T-helper 1 cell (primary cell): ENCODE measurements around the gene PCDH9.

Experiments
- DNase-seq, 5 donors: peaks; one replicate each; pipeline ENCODE4 v3.0.0-alpha.2; 2012 to 2020

The PCDH9 gene

DNA sequence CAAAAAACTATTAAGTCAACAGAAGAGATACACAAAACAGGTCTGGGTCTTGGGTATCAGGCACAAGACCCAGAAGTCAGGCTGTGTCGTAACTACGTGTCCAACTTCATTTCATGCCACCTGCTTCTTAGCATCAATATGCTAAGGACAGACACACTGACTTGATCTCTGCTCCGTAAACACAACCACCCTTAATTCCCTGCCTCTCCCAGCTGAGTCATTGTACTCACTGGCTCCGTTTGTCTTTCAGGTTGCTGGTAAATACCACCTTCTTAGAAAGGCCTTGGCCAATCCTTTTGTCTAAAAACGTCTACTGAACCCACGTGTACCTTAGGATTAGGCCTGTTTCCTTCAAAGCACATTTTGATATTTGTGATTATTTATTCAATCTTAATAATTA lies 726.2 kb downstream of the PCDH9 start:
- DNase-seq = no peak

DNA sequence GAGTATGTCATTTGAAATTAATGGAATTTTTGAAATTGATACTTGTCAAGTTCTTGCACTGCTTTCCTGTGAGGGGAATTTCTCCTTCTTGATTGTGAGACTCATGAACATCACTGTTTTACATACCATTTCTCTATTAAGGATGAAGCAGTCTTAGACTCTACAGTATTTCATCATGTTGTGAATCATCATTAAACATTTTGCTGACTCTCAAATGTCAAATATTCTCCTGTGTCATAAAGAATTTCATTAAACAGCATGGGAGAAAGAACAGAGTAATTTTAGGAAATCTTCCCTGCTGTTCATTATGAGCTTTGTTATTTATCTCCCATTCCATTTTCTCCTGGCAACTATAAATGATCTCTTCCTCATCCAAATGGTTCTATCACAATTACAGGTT lies 729.0 kb downstream of the PCDH9 start:
- DNase-seq = no peak

DNA sequence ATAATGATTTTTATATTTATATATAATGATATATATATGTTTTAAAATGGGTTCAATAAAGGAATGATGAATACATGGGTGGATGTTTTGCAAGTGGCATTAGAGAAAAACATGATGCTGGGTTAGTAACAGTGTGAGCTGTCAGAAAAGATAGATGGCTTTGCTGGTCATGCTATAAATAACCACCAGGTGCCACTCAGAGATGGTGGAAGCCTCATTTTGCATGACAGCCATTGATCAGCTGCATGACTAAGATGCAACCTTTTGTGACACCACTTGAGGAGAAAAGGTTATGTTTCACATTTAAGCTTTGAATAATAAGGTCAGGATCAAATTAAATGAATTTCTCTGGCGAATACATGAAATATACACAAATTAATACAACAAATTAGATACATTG lies 737.7 kb downstream of the PCDH9 start:
- no peak for DNase-seq

DNA sequence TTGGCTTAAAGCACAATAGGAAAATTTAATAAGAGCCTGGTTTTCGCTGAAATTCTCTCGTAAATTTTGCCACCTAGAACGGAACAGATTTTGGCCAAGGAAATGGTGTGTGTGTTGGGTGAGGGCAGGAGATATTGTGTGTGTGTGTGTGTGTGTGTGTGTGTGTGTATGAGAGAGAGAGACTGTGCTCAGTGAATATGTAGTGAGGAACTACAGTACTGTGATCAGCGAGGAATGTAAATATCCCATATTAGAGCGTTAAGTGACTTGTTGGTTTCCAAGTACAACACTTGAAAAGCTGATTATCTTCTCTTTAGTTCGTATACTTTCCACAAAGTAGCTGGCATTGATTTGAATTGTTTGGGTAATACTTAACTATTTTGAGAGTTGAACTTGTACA lies 738.9 kb downstream of the PCDH9 start:
- DNase-seq = no peak

DNA sequence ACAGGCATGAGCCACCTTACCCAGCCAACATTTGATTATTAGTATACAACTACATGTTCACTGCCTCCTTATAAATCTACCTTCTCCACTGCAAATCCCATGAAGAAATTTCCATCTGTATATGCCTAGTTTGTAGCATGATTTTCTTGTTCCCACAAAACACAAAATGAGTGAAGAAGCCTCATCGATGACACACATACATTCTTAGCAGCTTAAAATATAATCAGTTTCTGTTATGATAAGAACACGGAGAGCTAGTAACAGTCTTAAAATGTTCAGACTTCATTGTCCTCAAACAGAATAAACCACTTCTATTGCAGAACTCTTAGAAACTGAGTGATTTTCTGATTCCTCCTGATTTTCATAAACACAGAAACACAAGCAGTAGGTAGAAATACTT lies 740.5 kb downstream of the PCDH9 start:
- DNase-seq = no peak

DNA sequence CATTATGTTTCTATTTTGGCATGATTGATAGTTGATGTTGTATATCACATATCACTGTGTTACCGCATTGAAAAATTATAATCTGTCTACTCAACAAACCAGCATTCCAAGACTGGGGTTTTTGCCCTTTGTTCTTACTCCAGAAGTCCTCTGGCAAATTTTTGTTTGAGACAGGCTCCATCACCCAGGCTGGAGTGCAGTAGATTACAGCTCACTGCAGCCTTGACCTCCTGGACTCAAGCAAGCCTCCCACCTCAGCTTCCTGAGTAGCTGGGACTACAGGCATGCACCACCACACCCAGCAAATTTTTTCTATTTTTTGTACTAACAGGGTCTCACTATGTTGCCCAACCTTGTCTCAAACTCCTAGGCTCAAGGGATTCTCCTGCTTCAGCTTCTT lies 741.0 kb downstream of the PCDH9 start:
- no peak for DNase-seq

DNA sequence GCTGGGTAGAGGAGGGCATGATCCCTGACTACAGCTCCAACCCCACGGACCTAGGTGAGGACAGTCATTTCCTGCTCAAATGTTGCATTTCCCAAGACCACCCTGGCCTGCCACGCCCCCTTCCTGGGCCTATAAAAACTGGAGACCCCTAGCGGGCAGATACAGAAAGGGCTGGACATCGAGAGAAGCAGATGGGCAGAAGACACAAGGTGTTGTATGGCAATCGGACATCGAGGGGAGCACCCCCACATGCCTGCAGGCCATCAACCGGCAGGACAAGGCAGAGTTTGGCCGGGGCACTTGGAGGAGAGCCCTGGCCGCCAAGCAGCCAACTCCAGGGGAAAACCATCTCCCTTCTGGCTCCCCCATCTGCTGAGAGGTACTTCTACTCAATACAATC lies 746.4 kb downstream of the PCDH9 start:
- no peak for DNase-seq

DNA sequence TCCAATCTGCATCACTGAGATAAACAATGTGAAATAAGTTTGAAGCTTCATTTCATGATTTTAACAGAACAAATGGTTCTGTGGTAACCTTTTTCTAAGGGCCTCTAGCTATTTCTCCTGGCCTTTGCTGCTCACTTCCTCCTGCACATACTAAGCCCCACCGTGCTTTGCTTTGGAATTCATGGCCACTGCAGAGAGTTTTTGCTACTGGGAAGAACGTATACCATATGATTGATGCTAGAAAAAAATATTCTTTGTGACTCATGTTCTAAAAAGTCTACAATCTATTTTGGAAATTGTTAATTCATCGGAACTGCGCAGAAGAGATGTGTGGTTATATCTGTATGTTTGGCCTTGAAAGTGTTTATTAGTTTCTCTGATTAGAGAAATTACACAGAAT lies 747.3 kb downstream of the PCDH9 start:
- no peak for DNase-seq

DNA sequence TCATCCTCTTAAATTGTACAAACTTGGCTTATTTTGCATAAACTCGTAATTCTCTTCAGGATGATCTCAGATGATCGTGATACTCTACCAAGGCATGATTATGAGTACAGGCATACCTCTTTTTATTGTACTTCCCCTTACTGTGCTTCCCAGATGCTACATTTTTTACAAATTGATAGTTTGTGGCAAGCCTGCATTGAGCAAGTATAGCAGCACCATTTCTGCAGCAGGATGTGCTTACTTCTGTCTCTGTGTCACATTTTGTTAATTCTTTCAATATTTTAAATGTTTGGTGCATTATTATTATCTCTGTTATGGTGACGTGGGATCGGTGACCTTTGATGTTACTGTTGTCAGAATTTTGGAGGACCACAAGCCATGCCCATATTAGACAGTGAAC lies 752.3 kb downstream of the PCDH9 start:
- DNase-seq = no peak

DNA sequence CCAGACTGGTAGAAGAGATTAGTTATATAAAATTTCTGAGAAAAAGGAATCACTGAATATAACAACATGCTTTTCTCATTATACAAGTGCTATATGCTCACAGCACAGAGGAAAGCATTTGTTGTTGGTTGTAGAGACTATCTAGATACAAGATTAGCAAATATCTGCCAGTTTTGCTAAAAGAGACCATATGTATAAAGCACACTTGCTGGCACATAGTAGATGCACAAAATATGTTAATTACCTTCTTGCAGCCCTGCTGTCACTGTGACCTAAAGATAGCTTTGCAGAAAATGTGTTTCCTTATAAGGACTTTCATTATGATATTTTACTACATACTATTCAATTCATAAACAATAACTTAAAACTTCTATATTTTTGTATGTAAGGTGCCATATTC lies 755.1 kb downstream of the PCDH9 start:
- no peak for DNase-seq

DNA sequence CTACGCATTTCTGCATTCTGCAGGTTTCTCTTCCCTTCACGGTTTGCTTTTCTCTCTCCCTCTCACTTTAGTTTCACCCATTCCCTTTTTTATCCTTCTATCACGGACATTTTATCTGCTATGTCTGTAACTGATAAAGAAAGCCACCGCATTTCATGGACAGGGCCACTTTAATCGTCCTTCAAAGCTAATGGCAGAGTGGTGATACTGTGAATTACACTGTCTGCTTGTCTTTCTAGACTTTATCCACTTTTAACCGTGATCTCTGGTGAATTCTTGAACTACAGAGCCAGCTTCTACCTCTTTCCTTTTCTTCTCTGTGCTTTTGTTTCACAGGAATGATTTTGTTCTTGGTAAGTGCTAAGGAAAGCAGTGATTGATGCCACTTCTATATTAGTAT lies 760.4 kb downstream of the PCDH9 start:
- no peak for DNase-seq

DNA sequence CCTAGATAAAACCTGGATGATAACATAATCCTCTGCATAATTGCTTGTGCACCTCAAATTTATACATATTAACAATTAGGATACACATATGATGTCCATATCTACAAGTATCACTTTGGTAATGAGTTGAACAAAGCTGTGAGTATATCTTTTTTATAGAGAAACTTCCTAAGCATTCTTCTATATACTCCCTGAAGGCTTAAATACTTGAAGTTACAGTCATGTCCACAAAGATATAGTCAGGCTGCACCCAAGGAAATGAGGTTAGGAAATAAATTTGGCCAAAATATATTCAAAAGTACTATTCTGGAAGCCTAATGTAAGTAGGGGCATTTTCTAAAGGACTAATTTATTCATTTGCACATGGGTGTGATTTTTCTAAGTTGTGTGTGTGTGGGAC lies 761.5 kb downstream of the PCDH9 start:
- no peak for DNase-seq

DNA sequence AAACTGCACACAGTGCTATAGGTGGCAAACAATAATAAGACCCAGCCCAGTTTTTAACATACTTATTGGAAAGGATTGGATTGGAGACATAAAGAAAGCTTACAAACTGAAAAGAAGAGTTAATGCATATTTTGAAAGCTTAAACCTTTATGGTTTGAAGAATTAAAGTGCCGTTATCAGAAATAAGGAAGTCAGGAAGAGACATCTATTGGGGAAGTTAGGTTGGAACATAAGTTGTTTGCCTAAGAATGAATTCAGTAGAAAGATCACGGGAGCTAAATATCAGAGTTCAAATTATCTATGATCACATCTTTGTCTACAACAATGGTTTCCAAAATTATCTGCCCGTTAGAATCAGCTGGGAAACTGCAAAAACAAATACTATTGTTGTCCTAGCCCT lies 767.9 kb downstream of the PCDH9 start:
- no peak for DNase-seq

DNA sequence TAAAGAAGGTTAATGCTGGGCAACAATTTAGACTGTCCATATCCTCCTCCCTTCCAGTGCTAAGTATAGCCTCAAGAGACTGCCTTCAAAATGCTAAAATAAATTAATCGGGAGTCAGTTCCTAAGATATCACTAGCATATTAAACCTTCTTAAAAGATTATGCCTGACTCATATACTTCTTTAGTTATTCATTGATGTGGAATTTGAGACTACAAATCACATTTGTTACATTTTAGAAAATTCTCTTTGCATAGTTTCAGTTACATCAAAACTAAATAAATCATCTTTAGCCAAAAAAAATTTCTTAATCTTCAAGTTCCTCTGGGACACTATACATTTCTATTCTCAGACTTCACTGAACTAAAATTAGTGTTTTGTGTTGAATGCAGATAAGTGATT lies 769.1 kb downstream of the PCDH9 start:
- no peak for DNase-seq

DNA sequence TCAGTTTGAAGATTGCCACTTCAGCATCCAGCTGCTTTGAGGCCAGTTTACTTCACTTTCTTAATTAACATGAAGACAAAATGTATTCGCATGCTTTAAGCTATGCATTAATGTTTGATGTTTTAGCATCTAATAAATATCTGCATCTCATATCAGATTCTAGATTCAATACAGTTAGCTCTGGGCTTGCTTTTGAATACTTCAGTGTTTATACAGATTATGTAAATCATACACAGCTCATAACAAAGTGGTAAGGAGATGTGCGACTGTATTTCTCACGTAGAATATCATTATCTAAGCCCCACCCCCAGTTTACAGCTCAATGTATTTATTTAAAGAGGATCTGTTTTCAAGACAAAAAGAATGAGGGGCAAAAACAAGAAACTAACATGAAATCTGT lies 770.5 kb downstream of the PCDH9 start:
- no peak for DNase-seq

DNA sequence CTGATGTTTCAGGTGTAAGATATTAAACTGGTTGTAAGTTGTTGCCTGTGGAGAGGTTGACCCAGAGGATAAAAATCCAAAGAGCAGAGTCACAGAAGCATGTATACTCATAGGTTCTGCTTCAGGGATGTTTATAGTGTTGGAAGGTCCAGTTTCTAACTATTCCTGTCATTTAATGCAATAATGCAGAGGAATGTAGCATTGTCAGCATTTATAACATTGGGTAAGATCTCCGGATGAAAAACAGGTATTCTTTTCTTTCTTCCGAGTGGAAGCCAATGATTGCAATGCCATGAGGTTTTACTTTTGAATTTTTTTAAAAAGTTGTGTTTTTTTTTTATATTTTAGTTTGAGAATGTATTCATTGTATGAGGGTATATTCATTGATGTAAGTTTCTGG lies 771.0 kb downstream of the PCDH9 start:
- no peak for DNase-seq

DNA sequence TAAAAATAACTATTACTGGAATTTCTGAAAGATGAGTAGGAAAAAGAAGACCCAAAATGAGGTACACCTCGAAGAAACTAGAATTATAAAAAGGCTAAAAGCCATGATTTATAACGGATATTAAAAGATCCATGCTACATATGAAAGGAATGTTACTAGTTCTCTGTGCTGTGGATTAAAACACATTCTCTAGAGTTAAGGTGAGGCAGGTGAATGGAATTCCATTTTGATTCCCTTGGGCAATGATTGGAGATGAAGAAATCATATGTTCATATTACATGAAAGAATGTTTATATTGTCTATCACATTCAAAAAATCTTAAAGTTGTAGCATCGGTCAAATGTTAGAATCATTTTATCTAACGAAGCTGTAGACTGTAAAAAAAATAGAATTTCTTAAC lies 783.7 kb downstream of the PCDH9 start:
- no peak for DNase-seq

DNA sequence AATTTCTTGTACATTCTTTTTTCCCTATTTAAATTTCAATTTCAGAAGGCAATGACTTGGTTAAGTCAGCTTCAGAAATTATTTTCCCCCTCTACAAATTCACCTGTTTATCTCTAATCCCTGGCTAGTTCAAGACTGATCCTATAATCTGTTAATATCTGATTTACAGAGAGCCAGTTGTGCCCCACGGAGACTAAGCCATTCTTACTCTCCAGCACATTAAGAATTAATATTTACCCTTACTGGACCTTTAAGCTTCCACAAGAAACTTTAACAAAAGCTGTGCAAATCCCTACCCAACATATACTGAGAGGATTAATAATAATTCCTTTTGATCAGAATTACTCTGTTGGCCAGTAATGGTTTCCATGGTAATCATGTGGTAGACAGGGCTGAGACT lies 786.2 kb downstream of the PCDH9 start:
- no peak for DNase-seq

DNA sequence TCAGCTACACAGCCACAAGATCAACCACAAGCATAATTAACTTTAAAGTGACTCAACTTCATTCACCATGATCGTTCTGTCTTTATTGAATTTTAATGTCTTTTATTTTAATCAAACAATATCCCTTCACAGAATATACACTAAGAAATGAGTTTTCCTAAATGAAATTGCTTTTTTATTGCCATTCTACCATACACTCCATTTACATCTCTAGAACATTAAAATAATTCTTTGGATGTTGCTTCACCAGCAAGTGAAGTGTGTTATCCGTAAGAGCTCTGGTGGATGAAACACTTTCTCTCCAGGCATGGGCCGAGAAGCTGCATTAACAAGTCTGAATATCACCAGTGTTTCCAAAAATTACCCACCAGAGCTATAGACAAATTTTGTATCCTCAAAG lies 789.2 kb downstream of the PCDH9 start:
- no peak for DNase-seq

DNA sequence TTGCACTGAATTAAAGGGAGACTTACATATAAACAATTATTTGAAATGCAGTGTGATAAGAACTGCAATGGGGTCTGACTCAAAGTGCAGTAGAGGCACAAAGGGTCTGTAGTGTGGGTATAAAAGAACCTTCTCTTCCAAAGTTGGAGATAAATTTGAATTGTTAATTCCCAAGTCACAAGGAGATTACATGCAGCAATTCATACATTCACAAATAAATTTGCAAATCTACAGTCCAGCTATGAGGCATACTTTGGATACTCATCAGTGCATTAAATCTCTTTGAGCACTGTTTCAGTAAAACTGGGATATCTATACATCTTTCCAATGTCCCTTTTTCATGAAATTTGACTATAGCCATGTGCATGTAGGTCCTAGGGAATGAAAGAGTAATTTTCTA lies 799.4 kb downstream of the PCDH9 start:
- DNase-seq = no peak

DNA sequence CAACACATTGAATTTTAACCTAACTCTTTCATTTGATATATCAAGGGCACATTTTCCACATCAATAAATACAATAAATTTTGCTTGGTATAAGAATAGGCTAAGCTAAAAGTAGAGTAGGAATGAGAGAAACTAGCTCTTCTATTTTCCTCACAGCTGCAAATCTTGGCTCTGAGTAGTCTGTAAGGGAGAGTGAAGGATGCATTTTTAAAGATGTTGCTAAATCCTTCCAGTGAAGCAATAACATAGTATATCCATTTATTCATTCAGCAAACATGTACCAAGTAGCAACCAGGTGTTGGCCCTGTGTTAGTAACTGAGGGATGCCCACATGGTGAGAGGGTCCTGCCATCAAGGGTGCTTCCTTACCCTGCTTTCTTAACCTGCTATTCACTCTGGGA lies 799.9 kb downstream of the PCDH9 start:
- no peak for DNase-seq

DNA sequence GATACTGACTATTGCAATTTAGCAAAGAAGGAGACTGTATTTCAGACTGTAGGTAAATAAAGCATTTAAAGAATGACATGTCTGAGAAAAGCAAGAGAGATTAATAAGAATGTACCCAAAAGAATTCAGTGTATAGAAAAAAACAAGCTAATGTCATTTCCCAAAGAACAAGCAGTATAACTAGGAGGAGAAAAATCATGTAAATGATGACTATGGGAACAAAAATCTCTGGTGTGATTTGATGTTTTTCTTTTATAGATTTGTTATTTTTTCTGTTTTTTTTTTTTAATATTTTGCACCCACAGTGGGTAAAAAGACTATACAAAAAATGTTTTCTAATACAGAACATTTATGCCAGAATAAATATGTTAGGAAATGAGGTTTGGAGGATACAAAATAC lies 801.0 kb downstream of the PCDH9 start:
- DNase-seq = no peak

DNA sequence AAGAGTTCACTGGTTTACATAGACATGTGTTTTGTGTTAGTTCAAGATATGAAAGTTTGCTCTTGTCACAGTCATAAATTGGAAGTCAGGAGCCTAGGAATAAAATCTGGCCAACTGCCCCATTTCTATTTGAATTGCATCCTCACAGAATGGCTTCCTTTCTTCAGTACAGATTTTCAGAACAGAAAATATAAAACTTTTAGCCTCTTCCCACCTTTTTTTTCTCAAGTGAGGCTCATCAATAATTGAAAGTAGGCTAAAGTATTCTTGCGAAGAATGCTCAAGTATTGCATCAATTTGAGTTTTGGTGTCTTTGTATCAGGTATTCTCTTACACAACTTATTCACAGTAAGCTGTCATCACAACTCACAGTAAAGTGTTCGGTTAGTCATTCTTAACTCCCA lies 802.7 kb downstream of the PCDH9 start:
- DNase-seq = no peak

DNA sequence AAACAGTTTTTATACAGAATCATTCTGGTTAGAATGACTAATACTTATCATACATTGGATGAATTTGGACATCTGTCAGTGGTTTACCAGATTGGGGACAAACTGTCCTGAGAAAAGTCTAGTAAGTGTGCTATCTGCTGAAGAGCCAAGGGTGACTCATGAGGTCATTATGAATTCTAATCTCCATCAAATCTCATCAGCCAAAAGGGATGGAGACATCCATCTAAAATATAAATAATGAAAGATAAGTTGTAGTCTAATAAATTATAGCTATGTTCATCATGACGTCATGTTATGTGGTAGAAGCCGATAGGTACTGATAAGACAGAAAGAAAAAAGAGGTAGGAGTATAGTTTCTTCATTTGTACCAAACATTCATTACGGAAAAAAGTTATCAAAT lies 804.4 kb downstream of the PCDH9 start:
- DNase-seq = no peak

DNA sequence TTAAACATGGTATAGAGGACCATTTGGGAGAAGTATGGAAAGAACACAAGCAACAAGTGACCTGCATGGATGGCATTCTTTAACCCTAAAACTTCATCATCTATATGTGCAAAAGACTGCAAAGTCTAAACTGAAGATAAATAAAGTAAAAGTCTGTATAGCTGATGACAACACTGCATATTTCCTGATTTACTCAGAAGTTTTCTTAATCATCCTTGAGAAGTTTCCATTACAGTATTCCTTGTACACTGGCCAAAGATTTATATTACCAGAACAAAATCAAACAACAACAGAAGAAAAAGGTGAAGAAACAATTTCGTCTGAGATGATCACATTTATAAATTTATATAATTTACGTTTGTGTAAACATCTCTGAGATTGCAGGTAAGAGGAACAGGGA lies 805.7 kb downstream of the PCDH9 start:
- no peak for DNase-seq

DNA sequence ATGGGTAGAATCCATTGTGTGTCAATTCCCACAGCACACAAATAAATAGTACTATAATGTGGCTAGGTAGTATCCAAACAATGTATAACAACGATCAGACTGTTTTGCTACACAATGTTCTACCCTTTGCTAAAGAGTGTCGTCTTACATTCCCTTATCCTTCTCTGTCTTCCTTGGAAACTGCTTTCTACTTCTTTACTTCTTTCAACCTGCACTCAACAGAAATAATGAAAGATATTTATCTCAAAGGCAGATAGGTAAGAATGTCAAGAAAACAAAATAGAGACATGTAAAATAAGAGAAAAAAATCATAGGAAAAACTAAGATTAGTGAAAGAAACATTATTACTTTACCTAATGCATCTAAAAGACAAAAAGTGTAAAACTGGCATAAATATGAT lies 814.7 kb downstream of the PCDH9 start:
- no peak for DNase-seq
